Dedifferentiated amniotic fluid mesenchymal stem cell (primary cell): Measurements from ENCODE around the gene CDA.

Experiments
- DNase-seq: peaks from one replicate; pipeline ENCODE4 v3.0.0-alpha.2; 2016; ENCODE audit errors: extremely low spot score

The CDA gene

DNA sequence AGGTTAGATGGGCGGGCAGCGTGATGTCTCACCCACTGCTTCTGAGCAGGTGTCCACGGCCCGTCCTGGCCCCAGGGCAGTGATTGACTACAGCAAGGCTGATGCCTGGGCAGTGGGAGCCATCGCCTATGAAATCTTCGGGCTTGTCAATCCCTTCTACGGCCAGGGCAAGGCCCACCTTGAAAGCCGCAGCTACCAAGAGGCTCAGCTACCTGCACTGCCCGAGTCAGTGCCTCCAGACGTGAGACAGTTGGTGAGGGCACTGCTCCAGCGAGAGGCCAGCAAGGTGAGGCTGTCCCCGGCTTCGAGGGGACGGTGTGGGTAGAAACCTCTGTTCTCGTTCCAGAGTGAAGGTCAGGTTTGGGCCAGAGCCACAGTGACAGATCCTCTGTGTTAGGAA lies 60.0 kb downstream of the CDA start:
- DNase-seq: no peak

DNA sequence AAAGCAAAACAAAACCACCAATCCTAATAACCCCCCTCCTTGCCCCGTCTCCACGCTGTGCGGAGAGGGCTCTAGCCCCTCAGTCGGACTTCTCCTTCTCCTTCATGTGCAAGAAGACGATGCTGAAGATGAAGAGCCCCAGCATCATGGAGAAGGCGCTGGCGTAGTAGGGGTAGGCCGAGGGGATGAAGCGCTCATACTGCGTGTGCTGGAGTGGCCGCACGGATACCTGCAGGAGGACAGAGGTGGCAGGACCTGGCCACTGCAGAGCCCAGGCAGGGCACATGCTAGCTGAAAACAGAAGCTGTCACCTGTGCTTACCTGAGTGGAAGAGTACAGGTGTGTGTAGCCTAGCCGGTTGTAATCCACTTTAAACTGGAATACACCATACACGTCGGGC lies 63.4 kb downstream of the CDA start:
- DNase-seq: no peak

DNA sequence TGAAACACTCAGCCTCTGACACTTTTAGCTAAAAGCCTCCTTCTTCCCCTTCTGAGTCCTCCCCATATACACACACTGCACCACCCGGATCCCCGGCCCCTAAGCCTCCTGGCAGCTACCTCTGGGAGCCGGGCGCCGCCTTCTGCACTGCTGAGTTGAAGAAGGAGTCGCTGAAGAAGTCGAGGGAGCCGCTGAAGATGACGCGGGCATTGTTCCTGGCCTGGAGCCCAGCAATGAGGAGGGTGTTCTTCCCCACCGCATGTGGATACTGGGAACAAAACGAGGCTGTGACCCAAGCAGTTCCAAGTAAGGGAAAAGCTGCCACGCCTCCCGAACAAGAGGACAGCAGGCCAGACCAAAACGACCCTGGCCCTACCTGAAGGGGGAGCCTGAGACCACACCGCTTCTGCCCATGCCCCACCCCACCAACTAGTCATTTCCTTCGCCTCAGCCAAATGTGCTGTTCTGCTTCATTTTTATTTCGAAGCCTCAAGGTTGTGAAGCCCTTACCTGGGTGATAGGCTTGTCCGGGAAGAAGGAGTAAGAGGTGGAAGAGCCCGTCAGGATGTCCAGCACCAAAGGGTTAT lies 65.3 kb downstream of the CDA start:
- no peak for DNase-seq

DNA sequence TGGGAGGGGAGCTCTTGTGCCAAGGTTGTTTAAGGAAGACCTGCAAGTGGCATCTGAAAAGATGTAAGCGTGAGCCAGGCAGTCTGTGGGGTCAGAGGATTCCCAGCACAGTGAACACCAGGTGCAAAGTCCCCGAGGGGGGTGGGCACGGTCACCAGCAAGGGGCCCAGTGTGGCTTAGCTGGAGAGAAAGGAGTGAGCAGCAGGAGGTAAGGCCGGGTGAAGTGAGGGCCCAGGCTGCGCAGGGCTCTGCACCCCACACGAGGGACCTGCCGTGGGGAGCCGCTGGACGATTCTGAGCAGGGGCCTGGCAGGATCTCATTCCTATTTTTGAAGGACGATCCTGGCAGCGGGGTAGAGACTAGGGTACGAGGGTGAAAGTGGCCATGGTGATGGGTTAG lies 68.1 kb downstream of the CDA start:
- DNase-seq: no peak

DNA sequence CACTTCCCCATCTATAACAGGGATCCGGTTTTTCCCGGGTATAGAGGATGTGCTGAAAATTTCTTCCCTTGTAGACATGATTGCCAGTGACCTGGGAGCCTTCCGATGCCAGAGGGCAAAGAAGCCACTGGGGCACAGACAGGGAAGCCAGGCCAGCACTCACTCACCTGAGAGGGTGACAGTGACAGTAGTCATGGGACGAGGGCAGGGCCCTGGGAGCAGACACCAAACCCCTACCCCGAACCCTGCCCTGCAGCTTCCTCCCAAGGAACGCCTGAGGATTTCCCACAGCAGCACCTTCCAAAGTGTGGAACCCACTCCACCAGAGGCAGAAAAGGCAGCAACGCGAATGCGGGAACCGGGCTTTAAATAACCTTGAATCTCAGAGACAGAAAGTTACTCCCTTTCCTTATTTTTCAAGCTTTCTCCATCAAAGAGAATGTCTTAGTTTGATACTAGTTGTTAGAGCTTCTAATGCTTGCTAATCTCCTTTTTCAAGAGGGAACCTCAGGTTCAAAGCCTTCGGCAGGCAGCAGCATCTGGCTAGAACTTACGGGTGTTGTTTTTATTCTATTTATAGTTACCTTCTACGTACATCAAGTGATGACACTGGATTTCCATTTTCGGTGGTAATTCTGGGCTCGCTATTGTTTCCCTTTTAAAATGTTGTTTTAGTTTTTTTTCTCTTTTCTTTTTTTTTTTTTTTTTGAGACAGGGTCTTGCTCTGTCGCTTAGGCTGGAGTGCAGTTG lies 69.4 kb downstream of the CDA start:
- no peak for DNase-seq

DNA sequence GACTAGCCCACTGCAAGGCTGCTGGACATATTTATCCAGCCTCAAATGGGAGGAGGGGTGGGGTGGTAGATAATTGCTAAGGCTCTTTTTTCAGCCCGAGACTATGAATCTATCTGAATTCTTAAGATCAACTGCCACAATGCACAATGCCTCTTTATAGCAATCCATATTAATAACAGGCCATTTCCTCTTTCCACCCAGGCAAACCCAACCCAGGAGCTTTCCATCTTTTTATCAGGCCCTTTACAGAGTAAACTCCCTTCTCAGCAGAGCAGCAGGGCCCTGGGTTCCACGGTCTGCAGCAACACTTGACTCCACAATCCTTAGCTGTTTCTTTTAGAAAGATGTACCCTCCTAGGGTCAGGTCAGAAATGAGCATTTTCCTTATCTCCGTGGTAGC lies 71.5 kb downstream of the CDA start:
- no peak for DNase-seq

DNA sequence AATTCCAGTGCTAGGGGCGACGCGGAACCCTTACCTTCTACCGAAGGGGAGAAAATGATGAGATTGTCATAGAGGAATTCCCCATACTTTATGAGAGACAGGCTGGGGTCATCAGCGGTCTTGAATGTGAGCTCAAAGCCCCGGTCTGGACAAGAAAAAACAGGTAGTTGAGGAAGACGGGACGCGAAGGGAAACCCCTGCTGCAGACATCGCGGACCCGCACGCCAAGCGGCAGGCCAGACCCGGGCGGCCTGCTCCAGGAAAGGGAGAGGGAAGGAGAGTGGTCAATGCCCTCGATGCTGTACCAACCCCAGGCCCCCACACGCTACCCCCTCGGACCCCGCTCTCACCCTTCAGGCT lies 71.9 kb downstream of the CDA start:
- no peak for DNase-seq

DNA sequence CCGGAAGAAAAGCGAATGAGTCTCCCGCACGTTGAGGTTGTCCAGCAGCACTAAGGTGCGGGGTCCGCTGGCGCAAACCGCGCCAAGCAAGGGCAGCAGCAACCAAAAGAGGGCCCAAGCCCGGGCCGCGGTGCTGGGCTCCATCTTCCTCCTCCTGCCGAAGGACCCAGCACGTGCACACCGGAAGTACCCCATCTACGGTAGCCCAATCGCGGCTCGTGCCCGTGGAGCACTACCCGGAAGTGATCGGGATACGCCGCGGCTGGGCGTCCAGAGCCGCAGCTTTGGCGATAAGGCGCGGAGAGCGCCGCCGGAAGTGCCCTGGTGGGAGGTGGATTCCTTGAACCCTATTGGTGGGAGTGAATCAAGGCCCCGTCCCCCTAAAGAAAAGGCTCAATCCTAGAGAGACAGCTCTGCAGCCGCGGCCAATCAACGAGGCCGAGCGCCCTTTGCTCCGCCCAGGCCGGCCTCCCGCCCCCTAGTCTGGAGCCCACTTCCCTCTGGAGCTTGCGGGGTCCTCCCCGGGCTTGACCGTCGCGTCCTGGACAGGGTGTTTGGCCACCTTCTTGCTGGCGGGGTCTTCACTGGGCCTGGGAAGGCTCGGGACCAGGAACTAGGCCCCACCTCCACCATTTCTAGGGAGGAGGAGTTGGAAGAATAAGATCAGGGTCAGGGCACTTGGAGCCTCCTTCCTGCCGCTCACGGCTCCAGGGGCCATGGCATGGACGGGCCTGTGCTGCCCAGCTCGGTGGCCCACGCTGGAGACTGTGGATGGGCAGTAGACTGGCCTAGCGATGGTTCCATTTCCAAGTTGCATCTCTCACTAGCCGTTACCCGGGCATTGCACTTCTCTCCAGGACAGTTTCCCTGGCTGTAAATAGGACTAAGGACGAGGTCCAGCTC lies 72.6 kb downstream of the CDA start, which contains the start of gene DDOST:
Gene DDOST (minus strand): TSS at position 163 of the 903 bp plus-strand sequence. CDS start 19 bp downstream, at position 144.
- peak; percentile 98 for DNase-seq

DNA sequence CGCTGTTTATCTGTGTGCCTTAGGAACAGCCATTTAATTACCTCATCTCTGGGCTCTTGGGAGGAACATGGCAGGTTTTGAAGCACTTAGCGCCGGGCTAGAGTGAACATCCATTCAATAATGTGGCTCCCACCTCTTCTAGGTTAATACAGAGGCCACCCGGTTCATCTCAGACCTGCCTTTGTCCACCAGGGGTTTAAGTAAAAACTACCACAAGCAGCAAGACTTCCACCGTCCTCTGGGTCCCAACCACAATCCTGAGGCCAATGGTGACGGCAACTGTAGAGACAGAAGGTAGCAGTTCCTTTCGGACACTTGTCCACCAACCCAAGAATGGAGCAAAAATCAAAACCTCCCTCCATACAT lies 73.2 kb downstream of the CDA start:
- no peak for DNase-seq

DNA sequence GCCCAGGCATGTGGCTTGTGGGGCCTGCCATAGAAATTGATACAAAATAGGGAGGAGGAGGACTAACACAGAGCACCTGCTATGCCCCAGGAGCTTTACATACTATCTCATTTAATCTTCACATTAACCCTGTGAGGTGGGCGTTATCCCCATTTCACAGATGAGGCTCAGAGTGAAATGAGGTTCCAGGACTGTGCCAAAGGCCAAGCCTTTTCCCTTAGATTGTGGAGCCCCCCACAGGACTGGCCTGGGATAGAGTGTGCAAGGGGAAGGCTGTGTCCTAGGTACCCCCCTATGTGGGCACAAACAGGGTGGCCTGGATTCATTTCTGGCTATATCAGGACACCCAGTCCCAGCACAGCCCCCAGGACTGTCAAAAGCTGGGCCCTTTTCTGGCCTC lies 74.5 kb downstream of the CDA start:
- no peak for DNase-seq

DNA sequence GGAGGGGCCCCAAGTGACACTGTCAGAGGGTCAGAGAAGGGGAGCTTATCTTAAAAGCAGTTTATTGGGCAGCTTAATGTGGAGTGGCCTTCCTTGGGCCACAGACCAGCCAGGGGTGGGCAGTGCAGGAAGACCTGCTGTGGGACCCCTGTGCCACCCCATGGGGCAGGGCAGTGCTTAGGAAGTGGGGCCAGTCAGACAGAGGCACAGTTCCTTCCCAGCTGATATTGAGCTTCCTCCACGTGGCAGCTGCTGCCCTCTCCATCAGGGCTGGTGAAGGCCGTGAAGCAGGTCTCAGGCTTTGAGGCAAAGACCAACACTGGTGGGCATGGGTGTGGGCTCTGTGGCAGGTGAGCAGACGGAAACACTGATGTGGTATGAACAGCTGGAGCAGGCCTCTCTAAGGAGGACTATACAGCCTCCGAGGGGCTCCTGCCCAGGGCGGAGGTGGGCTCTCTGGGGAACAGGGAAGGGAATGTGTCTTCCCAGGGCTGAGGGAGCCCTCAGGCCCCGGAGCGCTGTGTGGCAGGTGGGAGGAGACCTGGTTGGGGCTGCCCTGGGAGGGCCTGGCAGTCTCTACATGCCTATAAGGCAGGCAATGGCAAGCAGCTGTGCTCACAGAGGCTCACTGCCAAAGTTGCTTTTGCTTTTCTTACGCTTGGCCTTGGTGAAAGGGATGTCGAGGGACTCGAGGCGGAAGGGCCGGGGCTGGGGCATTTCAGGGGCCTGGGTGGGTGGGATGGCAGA lies 75.2 kb downstream of the CDA start:
- DNase-seq: no peak

DNA sequence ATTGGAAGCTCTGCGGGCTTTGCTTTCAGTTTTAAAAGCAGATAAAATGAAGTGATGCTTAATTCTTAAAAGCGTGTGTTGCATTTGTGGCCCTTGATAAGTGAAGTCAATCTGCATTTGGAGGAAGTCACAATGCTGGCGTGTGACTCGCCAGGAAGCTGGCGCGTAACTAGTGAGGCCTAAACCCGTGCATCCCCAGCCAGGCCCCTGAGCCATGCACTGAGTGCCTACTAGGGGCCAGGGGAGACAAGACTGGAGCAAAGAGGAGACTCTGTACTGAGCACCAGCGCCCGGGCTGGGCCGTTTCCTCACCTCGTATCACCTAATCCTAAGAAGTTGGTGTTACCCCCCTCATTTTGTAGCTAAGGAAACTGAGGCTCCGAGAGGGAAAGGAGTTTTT lies 76.8 kb downstream of the CDA start:
- DNase-seq: no peak

DNA sequence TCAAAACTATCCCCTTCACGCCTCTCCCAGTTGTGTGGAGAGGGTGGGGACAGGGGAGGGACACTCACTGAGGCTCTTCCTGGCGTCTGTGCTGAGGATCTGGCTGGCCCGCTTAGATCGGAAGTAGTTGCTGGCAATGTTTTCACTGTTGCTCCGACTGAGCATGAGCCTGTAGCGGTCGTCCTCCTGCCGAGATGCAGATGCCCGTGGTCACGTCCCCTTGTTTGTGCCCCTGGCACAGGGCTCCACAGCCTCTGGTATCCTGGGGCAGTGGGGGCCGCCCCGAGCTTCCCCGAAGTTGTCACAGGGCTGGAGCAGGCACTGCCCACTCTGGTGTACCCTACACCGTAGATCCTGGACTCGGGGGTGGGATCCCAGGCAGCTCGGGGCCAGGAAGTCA lies 77.2 kb downstream of the CDA start:
- no peak for DNase-seq

DNA sequence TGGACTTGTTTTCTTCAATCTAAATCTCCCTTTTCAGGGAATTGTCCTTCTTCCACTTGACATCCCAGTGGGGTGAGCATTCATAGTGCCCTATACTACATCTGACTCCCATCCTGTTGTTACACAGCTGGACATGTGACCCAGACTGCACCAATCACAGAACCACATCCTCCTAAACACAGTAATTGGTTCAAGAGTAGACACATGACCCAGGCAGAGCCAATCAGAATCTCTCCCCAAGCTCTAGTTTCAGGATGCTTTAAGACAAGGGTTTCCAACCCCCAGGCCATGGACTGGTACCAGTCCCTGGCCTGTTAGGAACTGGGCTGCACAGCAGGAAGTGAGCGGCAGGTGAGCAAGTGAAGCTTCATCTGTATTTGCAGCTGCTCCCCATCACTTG lies 77.9 kb downstream of the CDA start:
- no peak for DNase-seq
